Measurements from ENCODE around the gene CKMT1A.
"Not testable (repeated sequence)": the region's sequence is repeated elsewhere in the genome, so short reads cannot be mapped to it uniquely, and the experiment has no call there.

Gene CKMT1A

DNA sequence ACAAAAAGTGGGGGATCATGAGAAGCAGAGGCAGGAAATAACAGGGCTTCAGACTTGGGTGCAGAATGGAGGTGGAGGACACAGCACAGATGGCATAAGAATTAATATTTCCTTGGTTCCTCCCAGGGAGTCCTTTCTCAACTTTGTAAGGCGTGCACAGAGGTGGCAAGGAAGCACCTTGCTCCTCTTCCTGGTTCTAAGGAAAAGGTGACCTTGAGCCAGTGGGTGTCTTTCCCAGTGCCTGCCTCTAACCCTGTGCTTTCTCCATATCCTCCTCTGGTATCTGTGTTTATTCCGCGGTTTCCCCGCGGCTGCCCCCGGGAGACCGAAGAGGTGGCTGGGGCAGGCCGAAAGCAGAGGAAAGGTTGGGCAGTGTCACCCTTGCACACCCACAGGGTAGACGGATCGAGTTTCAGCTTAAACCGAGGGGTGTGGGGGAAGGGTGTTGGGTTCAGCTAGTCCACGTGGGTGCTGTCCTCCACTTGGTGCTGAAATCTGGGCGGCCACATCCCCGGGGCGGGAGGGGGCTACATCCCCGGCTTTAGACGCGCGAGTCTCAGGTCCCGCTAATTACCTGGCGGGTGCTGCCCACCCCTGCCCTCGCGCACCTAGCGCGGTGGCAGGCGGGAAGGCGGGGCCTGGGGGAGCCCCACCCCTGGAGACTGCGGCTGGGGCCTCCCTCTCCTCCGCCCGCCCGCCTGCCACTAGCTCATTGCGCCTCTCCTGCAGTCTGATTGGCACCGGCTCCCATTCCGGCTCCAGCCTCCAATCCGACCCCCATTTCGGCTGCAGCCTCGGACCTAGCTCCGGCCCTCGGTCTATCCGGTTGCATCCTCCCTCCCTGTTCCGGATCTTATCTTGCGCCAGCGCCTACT is at the start of gene CKMT1A:
CKMT1A (plus strand) TSS at position 712 of the 875 bp plus-strand sequence. CDS start 192 bp downstream, outside the sequence.
- H3K4me1 ChIP-seq (ENCODE audit: control insufficient read depth, insufficient read depth, low read length); H3K36me3 ChIP-seq (ENCODE audit: control insufficient read depth, insufficient read depth, low read length); H3K9me3 ChIP-seq (ENCODE audit: control insufficient read depth, insufficient read depth, low read length); H3K27ac ChIP-seq (ENCODE audit: low read length); DNase-seq (ENCODE audit: low read depth, low spot score); H3K4me3 ChIP-seq (ENCODE audit: low read length); H3K27me3 ChIP-seq (ENCODE audit: control insufficient read depth, insufficient read depth, low read length): not testable (repeated sequence)
- WGBS (ENCODE audit: insufficient coverage, insufficient read length), result no CpG with 5 or more reads among the region's 43 CpGs

DNA sequence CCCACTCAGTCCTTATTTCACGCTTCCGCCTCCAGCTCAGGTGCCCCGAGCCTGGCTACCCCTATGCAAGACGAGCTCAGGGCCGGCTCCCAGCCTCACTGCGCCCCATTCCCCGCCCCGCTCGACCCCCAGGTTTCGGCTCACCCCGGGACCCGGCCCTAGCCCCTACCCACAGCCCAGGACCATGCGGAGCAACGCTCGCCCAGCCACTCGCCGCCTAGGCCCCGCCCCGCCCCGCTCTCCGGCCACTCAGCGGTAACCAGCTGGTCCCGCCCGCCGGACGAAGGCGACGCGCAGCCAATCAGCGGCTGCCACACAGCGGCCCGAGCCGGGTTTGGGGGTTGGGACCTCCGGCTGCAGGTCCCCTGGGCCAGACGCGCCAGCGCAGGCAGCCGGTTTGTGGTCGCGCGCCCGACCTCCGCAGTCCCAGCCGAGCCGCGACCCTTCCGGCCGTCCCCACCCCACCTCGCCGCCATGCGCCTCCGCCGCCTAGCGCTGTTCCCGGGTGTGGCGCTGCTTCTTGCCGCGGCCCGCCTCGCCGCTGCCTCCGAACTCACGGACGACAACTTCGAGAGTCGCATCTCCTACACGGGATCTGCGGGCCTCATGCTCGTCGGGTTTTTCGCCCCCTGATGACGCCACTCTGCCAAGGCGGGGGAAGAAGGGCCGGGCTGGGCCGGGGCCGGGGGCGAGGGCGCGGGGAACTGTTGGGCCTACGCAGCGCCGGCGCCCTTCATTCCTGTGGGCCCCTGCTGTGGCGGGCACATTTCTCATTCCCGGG is 44.8 kb upstream of the CKMT1A start, which contains the start of gene CATSPER2:
CATSPER2 (minus strand) TSS at position 196 of the 781 bp plus-strand sequence. CDS start 783 bp downstream, outside the sequence.
- Histone ChIP-seq H3K36me3 (ENCODE audit: control insufficient read depth, insufficient read depth, low read length) (peaks cover 2% of the 10 kb centered on the region; the same call in 1 of the 2 replicates), H3K4me1 (ENCODE audit: control insufficient read depth, insufficient read depth, low read length) (no peaks in the 10 kb centered on the region), H3K9me3 (ENCODE audit: control insufficient read depth, insufficient read depth, low read length) (no peaks in the 10 kb centered on the region), H3K27me3 (ENCODE audit: control insufficient read depth, insufficient read depth, low read length) (no peaks in the 10 kb centered on the region), H3K27ac (ENCODE audit: low read length) (no peak within 1 kb of the TSS), H3K4me3 (ENCODE audit: low read length) (no peak within 1 kb of the TSS)
- DNase-seq (ENCODE audit: low read depth, low spot score), result no peak
- no CpG with 5 or more reads among the region's 85 CpGs for WGBS (ENCODE audit: insufficient coverage, insufficient read length)

DNA sequence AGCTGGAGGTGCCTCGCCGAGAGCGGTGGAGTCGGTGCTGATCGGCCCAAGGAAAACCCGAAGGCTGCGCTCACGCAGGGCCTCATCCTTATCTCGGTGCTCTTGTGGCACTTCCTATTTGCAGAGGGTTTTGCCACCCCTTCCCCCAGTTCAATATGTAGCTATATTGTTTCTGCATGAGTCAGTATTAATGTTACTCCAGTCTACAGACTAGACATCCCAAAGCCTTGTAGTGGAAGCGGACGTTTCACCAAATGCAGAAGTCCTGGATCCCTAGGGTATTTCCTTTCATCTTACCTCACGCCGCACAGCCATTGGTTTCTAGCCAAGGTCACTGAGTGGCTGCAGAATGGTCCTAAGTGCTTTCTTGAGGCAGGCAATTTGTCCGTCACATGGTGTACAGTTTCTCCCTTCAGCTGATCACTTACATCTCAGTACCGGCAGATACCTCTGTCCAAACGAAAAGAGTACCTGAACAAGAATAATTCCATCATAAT is 44.2 kb upstream of the CKMT1A start:
- WGBS (ENCODE audit: insufficient coverage, insufficient read length), result no CpG with 5 or more reads among the region's 16 CpGs

DNA sequence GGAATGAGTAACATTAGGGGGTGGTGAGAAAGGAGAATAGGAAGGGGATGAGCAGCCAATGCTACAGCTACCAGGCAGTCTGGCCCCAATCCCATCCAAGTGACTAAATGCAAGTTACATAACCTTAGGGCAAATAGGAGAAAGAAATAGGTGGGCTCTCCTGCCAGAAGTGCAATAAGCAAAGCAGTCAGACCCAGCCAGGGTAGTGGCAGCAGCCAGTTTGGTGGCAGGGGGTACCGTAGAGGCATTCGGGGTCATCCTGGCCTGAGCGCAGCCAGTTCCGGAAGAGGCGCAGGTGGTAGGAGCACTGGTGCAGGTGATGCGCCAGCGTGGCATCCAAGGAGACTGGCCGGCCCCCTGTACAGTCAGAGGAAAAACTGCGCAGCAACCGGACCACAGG is 33.9 kb upstream of the CKMT1A start:
- not testable (repeated sequence) for H3K36me3 ChIP-seq (ENCODE audit: control insufficient read depth, insufficient read depth, low read length); H3K4me3 ChIP-seq (ENCODE audit: low read length); H3K4me1 ChIP-seq (ENCODE audit: control insufficient read depth, insufficient read depth, low read length); H3K9me3 ChIP-seq (ENCODE audit: control insufficient read depth, insufficient read depth, low read length); H3K27me3 ChIP-seq (ENCODE audit: control insufficient read depth, insufficient read depth, low read length); H3K27ac ChIP-seq (ENCODE audit: low read length); DNase-seq (ENCODE audit: low read depth, low spot score)
- WGBS (ENCODE audit: insufficient coverage, insufficient read length), result no CpG with 5 or more reads among the region's 10 CpGs

More for the DNA sequence above, 44.2 kb upstream of the CKMT1A start:
- not testable (repeated sequence) for H3K36me3 ChIP-seq (ENCODE audit: control insufficient read depth, insufficient read depth, low read length); H3K4me1 ChIP-seq (ENCODE audit: control insufficient read depth, insufficient read depth, low read length); H3K27ac ChIP-seq (ENCODE audit: low read length); DNase-seq (ENCODE audit: low read depth, low spot score); H3K9me3 ChIP-seq (ENCODE audit: control insufficient read depth, insufficient read depth, low read length); H3K4me3 ChIP-seq (ENCODE audit: low read length); H3K27me3 ChIP-seq (ENCODE audit: control insufficient read depth, insufficient read depth, low read length)

DNA sequence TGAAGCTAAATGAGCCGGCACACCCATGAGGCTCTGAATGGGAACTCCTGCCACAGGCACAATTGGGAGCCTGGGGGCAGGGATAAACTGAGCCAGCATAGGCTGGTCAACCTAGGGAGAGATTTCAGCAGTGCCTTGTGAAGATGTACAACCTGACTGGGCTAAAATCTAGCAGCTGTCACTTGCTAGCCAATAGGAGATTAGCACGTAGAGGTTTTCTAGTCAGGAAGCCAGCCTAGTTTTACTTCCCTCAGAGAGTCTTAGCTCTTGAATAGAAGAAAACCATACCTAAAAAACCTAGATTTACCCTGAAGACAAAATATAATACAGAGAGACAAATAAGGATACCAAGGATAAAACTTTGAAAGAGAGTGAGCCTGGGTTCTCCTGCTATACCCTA is 31.4 kb upstream of the CKMT1A start:
- H3K27ac ChIP-seq (ENCODE audit: low read length); DNase-seq (ENCODE audit: low read depth, low spot score): not testable (repeated sequence)
- no CpG with 5 or more reads among the region's 2 CpGs for WGBS (ENCODE audit: insufficient coverage, insufficient read length)

DNA sequence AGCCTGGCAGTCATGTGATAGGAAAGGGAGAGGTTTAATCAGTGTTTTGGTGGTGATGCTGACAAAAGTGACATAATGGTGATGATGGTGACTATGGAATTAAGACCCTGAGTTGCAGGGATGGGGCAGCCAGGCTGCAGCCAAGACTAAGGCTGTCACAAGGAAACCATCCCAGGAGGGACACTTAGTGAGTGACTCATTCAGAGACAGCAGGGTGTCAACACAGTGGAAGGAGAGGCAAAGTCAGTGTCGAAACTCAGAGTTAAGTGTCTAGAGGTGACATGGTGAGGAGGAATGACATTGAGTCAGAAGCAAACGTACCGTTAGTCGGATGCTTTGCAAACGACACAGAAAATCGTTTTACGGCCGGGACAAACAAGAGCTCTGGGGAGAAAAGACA is 30.3 kb upstream of the CKMT1A start:
- not testable (repeated sequence) for H3K27ac ChIP-seq (ENCODE audit: low read length); H3K27me3 ChIP-seq (ENCODE audit: control insufficient read depth, insufficient read depth, low read length); DNase-seq (ENCODE audit: low read depth, low spot score); H3K4me1 ChIP-seq (ENCODE audit: control insufficient read depth, insufficient read depth, low read length); H3K36me3 ChIP-seq (ENCODE audit: control insufficient read depth, insufficient read depth, low read length); H3K4me3 ChIP-seq (ENCODE audit: low read length); H3K9me3 ChIP-seq (ENCODE audit: control insufficient read depth, insufficient read depth, low read length)
- no CpG with 5 or more reads among the region's 8 CpGs for WGBS (ENCODE audit: insufficient coverage, insufficient read length)

More for the DNA sequence above, 31.4 kb upstream of the CKMT1A start:
- H3K9me3 ChIP-seq (ENCODE audit: control insufficient read depth, insufficient read depth, low read length); H3K4me1 ChIP-seq (ENCODE audit: control insufficient read depth, insufficient read depth, low read length); H3K27me3 ChIP-seq (ENCODE audit: control insufficient read depth, insufficient read depth, low read length); H3K36me3 ChIP-seq (ENCODE audit: control insufficient read depth, insufficient read depth, low read length); H3K4me3 ChIP-seq (ENCODE audit: low read length): not testable (repeated sequence)

DNA sequence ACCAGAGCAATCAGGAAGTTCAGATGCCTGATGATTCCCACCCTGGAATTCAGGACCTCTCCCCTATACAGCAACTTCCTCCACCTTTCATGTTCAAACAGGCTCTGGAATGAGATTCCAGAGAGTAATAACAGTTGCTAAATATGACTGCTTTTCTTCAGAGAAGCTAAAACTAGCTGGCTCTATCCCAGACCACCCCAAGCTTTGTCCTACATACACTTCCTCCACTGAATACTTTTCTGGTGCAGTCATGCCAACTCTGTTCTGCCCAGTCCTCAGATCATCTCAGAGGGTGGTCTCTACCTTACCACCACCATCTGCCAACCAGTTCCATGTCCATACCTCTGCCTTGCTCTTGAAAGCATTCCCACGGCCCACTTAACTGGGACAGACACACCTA is 27.5 kb upstream of the CKMT1A start:
- H3K27ac ChIP-seq (ENCODE audit: low read length); H3K36me3 ChIP-seq (ENCODE audit: control insufficient read depth, insufficient read depth, low read length); DNase-seq (ENCODE audit: low read depth, low spot score); H3K4me1 ChIP-seq (ENCODE audit: control insufficient read depth, insufficient read depth, low read length); H3K4me3 ChIP-seq (ENCODE audit: low read length); H3K9me3 ChIP-seq (ENCODE audit: control insufficient read depth, insufficient read depth, low read length); H3K27me3 ChIP-seq (ENCODE audit: control insufficient read depth, insufficient read depth, low read length): not testable (repeated sequence)
- no CpG with 5 or more reads among the region's 1 CpG for WGBS (ENCODE audit: insufficient coverage, insufficient read length)

DNA sequence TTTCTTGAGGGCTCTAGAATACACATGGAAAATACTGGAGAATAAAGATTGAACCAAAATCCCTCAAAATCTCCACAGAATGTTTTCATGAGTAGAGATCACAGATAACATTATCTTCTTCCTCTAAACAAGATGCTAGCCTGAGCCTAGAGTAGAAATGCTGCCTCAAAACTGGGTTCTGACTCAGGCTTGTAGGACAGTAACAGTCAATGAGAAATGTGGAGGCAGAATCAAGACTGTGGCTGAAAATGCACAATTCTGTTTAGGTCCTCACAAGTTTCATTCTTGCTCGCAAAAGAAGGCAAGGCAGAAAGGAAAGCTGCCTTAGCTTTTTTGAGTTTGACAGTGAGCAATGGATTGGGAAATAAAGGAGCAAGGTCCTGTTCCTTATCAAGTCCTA is 19.5 kb upstream of the CKMT1A start:
- H3K4me1 ChIP-seq (ENCODE audit: control insufficient read depth, insufficient read depth, low read length); H3K4me3 ChIP-seq (ENCODE audit: low read length); H3K36me3 ChIP-seq (ENCODE audit: control insufficient read depth, insufficient read depth, low read length); H3K9me3 ChIP-seq (ENCODE audit: control insufficient read depth, insufficient read depth, low read length); H3K27ac ChIP-seq (ENCODE audit: low read length); H3K27me3 ChIP-seq (ENCODE audit: control insufficient read depth, insufficient read depth, low read length); DNase-seq (ENCODE audit: low read depth, low spot score): not testable (repeated sequence)
- WGBS (ENCODE audit: insufficient coverage, insufficient read length), result no CpG with 5 or more reads among the region's 1 CpG

DNA sequence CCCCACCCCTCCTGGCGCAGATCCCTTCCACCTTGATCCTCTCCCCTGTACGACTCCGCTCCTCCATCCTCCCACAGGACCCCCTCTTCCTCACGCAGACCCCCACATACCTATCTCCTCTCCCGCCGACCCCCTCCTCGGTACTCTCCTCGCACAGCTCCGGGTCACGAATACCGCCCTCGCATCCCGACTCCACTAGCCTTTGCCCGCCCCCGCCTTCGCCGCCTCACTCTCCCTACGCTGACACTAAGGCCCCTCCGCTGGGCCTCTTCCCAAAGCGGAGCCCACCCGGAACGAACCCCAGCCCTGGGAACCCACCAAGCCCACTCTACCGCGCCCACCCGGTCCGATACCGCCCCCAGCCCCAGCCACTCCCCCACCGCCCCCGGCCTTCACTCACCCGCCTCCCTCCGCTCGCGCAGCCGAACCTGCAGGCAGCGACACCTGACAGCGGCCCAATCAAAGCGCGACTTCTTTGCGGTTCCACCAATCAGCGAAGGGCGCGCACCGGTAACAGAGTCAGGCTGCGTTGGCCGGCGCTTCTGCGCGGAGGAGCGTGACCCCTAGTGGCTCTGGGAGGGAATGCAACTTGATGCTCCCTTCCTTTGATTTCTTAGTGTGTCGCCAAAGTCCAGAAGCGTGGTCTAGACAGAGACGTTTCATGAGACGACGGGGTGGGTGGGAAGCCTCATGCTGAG is 3.9 kb upstream of the CKMT1A start:
- H3K27ac ChIP-seq (ENCODE audit: low read length); H3K9me3 ChIP-seq (ENCODE audit: control insufficient read depth, insufficient read depth, low read length); DNase-seq (ENCODE audit: low read depth, low spot score); H3K27me3 ChIP-seq (ENCODE audit: control insufficient read depth, insufficient read depth, low read length); H3K36me3 ChIP-seq (ENCODE audit: control insufficient read depth, insufficient read depth, low read length); H3K4me1 ChIP-seq (ENCODE audit: control insufficient read depth, insufficient read depth, low read length); H3K4me3 ChIP-seq (ENCODE audit: low read length): not testable (repeated sequence)
- WGBS (ENCODE audit: insufficient coverage, insufficient read length), result no CpG with 5 or more reads among the region's 54 CpGs

DNA sequence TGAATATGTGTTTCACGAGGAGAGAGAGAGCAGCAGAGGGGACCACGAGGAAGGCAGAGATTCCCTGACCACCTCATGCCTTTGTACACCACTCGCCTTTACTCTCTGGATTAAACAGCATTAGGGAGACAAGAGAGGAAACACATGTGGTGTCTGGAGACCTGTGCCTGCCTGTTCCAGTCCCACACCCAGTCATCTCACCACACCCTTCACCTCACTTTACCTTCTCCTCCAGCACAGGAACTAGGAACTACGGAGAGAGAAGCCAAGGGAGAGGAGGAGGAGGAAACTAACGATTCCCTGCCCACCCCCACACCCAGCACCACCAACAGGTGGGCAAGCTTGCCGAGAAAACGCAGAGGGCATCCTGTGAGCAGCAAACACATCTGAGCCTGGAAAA is 980 bp upstream of the CKMT1A start:
- H3K36me3 ChIP-seq (ENCODE audit: control insufficient read depth, insufficient read depth, low read length); DNase-seq (ENCODE audit: low read depth, low spot score); H3K9me3 ChIP-seq (ENCODE audit: control insufficient read depth, insufficient read depth, low read length); H3K27ac ChIP-seq (ENCODE audit: low read length); H3K27me3 ChIP-seq (ENCODE audit: control insufficient read depth, insufficient read depth, low read length); H3K4me3 ChIP-seq (ENCODE audit: low read length); H3K4me1 ChIP-seq (ENCODE audit: control insufficient read depth, insufficient read depth, low read length): not testable (repeated sequence)
- no CpG with 5 or more reads among the region's 7 CpGs for WGBS (ENCODE audit: insufficient coverage, insufficient read length)
